ENCODE results near the gene TTLL11. TPM values are rescaled to one million over a fixed set of nuclear protein-coding genes. Genes with fewer than 3 reads are reported as not detected.

TTLL11 gene
- total RNA-seq, 1 donor from 2014 or later = 3.6 TPM

- DNase-seq (no peak), ATAC-seq (ENCODE audit: low read depth) (no peak)
- Mint-ChIP-seq H3K4me3 (no peak overlapping the region), H3K9me3 (no peaks in the 10 kb centered on the region), H3K27ac (no peak overlapping the region), H3K36me3 (ENCODE audit: low read depth) (no peaks in the 10 kb centered on the region), H3K27me3 (no peaks in the 10 kb centered on the region), H3K4me1 (peaks cover 39% of the 10 kb centered on the region)
- TF ChIP-seq CTCF (IDR thresholded peaks at IDR 0.05) = no peak
- ChIA-PET CTCF (no interaction called here), POLR2A (interaction anchor here (0.7 to 0.9 kb wide), 3 partner anchors 19 to 1149 kb away, joined by 3 to 8 read pairs (median 5); partner anchors contain the start of gene FBXW2)
- intact Hi-C loops (cut with micrococcal nuclease) = no loop called here
These were observed 150.8 kb downstream of the TTLL11 start for GRCh38 chr9:121942313-121942712.

DNA sequence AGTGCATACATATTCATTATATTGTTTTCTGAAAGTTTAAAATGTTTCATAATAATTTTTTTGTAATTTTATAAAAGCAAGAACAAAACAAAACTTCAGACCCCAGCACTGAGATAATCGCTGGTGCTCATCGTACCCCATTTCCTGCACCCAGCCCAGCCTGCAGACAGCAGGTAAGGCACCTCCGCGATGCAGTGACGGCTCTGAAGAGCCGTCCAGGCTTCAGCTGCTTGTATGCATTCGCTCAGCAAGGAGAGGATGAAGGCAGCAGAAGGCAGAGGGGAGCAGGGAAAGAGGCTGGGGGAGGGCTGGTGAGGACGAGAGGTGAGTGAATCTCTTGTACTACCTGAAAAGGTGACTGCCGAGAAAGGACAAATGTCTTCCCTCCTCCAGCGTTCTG is 153.5 kb downstream of the TTLL11 start:
- Mint-ChIP-seq H3K9me3 (no peaks in the 10 kb centered on the region), H3K27ac (peak overlapping the region; percentile 76), H3K36me3 (ENCODE audit: low read depth) (no peaks in the 10 kb centered on the region), H3K27me3 (no peaks in the 10 kb centered on the region), H3K4me1 (peaks cover 19% of the 10 kb centered on the region), H3K4me3 (peak overlapping the region; percentile 73)
- POLR2A ChIA-PET = no interaction called here
- ATAC-seq (ENCODE audit: low read depth) = no peak
- intact Hi-C loops (cut with micrococcal nuclease) = no loop called here
- DNase-seq = no peak
- no peak for TF ChIP-seq CTCF (IDR thresholded peaks at IDR 0.05)
- CTCF ChIA-PET = no interaction called here

DNA sequence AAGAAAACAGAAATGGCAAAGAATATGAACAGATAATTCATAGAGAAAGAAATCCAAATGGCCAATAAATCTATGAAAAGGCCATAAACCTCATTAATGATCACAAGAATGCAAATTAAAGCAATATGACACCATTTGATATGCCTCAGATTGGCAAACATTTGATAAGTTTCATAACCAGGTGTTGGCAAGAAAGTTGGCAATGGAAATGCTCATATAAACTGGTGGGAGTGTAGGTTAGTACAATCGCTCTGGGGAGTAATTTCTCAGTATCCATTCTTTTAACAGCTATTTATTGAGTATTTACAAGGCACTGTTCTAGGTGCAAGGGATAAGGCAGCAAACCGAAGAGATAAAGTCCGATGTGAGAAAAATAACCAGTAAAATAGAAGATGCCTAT is 154.5 kb downstream of the TTLL11 start:
- Mint-ChIP-seq H3K27me3 (no peaks in the 10 kb centered on the region), H3K36me3 (ENCODE audit: low read depth) (no peaks in the 10 kb centered on the region), H3K9me3 (no peaks in the 10 kb centered on the region), H3K27ac (no peak overlapping the region), H3K4me1 (peaks cover 17% of the 10 kb centered on the region), H3K4me3 (no peak overlapping the region)
- ATAC-seq (ENCODE audit: low read depth) (no peak), DNase-seq (no peak)
- intact Hi-C loops (cut with micrococcal nuclease) = no loop called here
- ChIA-PET POLR2A (no interaction called here), CTCF (no interaction called here)
- TF ChIP-seq CTCF (IDR thresholded peaks at IDR 0.05) = no peak

DNA sequence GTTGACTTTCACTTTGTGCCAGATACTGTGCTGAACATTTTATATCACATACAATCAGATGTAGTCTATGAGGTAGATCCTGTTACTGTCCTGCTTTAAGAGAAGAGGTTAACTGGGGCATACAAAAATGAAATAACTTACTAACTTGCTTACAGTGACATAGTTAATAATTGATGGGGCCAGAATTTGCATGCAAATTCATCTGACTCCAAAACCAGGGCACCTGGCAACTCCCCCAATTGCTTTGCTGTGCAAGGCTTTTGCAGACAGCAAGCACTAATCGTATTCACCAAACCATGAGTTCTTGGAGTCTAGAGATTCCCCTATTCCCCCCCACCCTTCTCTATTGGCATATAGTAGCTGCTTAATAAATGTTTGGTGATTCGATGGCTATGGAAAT is 155.9 kb downstream of the TTLL11 start:
- peaks cover 17% of the 10 kb centered on the region for H3K4me1 Mint-ChIP-seq
- H3K27ac Mint-ChIP-seq = no peak overlapping the region
- POLR2A ChIA-PET = no interaction called here
- CTCF ChIA-PET = no interaction called here
- H3K27me3 Mint-ChIP-seq = no peaks in the 10 kb centered on the region
- H3K9me3 Mint-ChIP-seq = no peaks in the 10 kb centered on the region
- TF ChIP-seq CTCF (IDR thresholded peaks at IDR 0.05) = no peak
- ATAC-seq (ENCODE audit: low read depth) (peak; percentile 28), DNase-seq (no peak)
- no peak overlapping the region for H3K4me3 Mint-ChIP-seq
- intact Hi-C loops (cut with micrococcal nuclease) = no loop called here
- no peaks in the 10 kb centered on the region for H3K36me3 Mint-ChIP-seq (ENCODE audit: low read depth)

GRCh38 chr9:121935739-121936138 is 157.4 kb downstream of the TTLL11 start:
- no peaks in the 10 kb centered on the region for H3K27me3 Mint-ChIP-seq
- peaks cover 17% of the 10 kb centered on the region for H3K4me1 Mint-ChIP-seq
- no peak for DNase-seq
- TF ChIP-seq CTCF (IDR thresholded peaks at IDR 0.05) = no peak
- CTCF ChIA-PET = no interaction called here
- POLR2A ChIA-PET = no interaction called here
- no peak overlapping the region for H3K4me3 Mint-ChIP-seq
- no peak for ATAC-seq (ENCODE audit: low read depth)
- H3K27ac Mint-ChIP-seq = no peak overlapping the region
- H3K9me3 Mint-ChIP-seq = no peaks in the 10 kb centered on the region
- no peaks in the 10 kb centered on the region for H3K36me3 Mint-ChIP-seq (ENCODE audit: low read depth)
- intact Hi-C loops (cut with micrococcal nuclease) = no loop called here

Measured in activated B cell treated with CpG ODN at 0.5 μM for 24 hours (primary cell).